Measurements from ENCODE around the gene SIGLEC7. TPM values are rescaled to one million over a fixed set of nuclear protein-coding genes. Genes with fewer than 3 reads are reported as not detected.
A peak's percentile ranks its signal among the peaks of the same experiment; 100 is the strongest.

The SIGLEC7 gene
- total RNA-seq, 1 experiment from 2014 or later = not detected

DNA sequence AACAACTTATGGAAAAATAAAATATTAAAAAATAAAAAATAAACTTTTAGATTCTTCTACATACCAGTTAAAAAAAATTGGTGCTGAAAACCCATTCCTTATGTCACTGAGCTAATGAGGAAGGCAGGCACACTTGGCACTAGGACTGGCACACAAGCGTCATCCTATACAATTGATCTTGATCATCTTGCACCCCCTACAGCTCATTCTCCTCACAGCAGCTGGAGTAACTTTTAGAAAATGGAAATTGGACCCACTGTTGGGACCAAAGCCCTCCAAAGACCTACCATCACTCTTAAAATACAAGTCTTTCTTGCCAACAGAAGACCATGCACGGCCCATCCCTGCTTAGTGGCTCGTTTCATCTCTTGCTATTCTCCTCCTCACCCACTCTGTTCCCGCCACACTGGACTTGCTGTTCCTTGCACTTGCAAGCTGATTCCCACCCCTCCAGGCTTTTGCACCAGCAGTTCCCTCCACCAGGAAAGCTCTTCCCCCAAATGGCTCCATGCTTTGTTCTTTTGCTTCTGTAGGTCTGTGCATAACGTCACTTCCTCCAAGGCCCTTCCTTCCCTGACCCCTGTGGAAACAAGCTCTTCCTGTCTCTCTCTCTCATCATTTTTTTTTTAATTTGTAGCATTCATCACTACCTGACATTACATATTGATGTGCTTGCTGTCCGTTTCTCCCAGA, 45.5 kb upstream of the SIGLEC7 start:
- H3K27ac ChIP-seq (ENCODE audit: low read length) = no peak overlapping the region
- H3K4me3 ChIP-seq (ENCODE audit: low read length) = no peak overlapping the region
- H3K9me3 ChIP-seq (ENCODE audit: low read length) = no peaks in the 10 kb centered on the region
- ChIA-PET POLR2A (ENCODE audit: unreplicated experiment) (no interaction called here), CTCF (interaction anchor here (0.5 to 6.0 kb wide), 7 partner anchors 18 to 181 kb away, joined by 3 to 79 read pairs (median 6); partner anchors contain the start of gene KLK10)
- H3K9ac ChIP-seq (ENCODE audit: low read length) = no peak overlapping the region
- H3K36me3 ChIP-seq (ENCODE audit: low read depth, low read length) = peaks cover 3% of the 10 kb centered on the region; the same call in 1 of the 2 replicates
- TF ChIP-seq EZH2phosphoT487 (IDR thresholded peaks at IDR 0.05; ENCODE audit: borderline replicate concordance, low read length) = no peak
- TF ChIP-seq CTCF (conservative IDR thresholded peaks at IDR 0.05; ENCODE audit: low read depth, low read length) = peak; percentile 65
- H3K27me3 ChIP-seq (ENCODE audit: low read length) = no peaks in the 10 kb centered on the region
- DNase-seq (peak; percentile 47), ATAC-seq (no peak)
- 0 out of 2 replicates have a peak, but pooled peaks cover 3% of the 10 kb centered on the region for H4K20me1 ChIP-seq (ENCODE audit: low read length)
- H3K4me2 ChIP-seq (ENCODE audit: low read length) = no peak overlapping the region
- intact Hi-C loops (cut with micrococcal nuclease) = loop anchor here (1.0 kb wide), 1 partner anchor 167 kb away; no protein-coding TSS in a partner anchor
- BruUV-seq (replicated peaks) = TSS peak; percentile 10
- H2AFZ ChIP-seq (ENCODE audit: low read length) = no peak overlapping the region
- H3K79me2 ChIP-seq (ENCODE audit: low read length) = peaks cover 13% of the 10 kb centered on the region; the same call in 1 of the 2 replicates
- no peaks in the 10 kb centered on the region for H3K9me2 ChIP-seq (replicated peaks; ENCODE audit: low read length)
- H3K4me1 ChIP-seq (ENCODE audit: insufficient read depth, low read length) = peaks cover 33% of the 10 kb centered on the region
- H3F3A ChIP-seq (ENCODE audit: low read length, unreplicated experiment) = peaks cover 4% of the 10 kb centered on the region

GRCh38 chr19:51097166-51097738, 44.8 kb upstream of the SIGLEC7 start:
- ATAC-seq = peak; percentile 40
- no TSS peak for BruUV-seq (replicated peaks)

More at GRCh38 chr19:51097166-51097738, 44.8 kb upstream of the SIGLEC7 start:
- Histone ChIP-seq H3K4me2 (ENCODE audit: low read length) (no peak overlapping the region), H3K27ac (ENCODE audit: low read length) (no peak overlapping the region), H3K36me3 (ENCODE audit: low read depth, low read length) (peaks cover 3% of the 10 kb centered on the region; the same call in 1 of the 2 replicates), H3F3A (ENCODE audit: low read length, unreplicated experiment) (peaks cover 4% of the 10 kb centered on the region), H4K20me1 (ENCODE audit: low read length) (0 out of 2 replicates have a peak, but pooled peaks cover 5% of the 10 kb centered on the region), H3K9ac (ENCODE audit: low read length) (no peak overlapping the region), H3K4me3 (ENCODE audit: low read length) (no peak overlapping the region), H2AFZ (ENCODE audit: low read length) (no peak overlapping the region), H3K27me3 (ENCODE audit: low read length) (no peaks in the 10 kb centered on the region), H3K9me2 (replicated peaks; ENCODE audit: low read length) (no peaks in the 10 kb centered on the region), H3K79me2 (ENCODE audit: low read length) (peaks cover 18% of the 10 kb centered on the region; the same call in 1 of the 2 replicates), H3K9me3 (ENCODE audit: low read length) (no peaks in the 10 kb centered on the region), H3K4me1 (ENCODE audit: insufficient read depth, low read length) (peaks cover 28% of the 10 kb centered on the region)
- CTCF ChIA-PET = interaction anchor here (0.6 to 6.0 kb wide), 4 partner anchors 55 to 175 kb away, joined by 3 to 79 read pairs (median 8); partner anchors contain the start of gene KLK10
- intact Hi-C loops (cut with micrococcal nuclease) = loop anchor here (1.0 kb wide), 1 partner anchor 168 kb away; no protein-coding TSS in a partner anchor
- peak; percentile 77 for DNase-seq
- POLR2A ChIA-PET (ENCODE audit: unreplicated experiment) = no interaction called here
- TF ChIP-seq EZH2phosphoT487 (IDR thresholded peaks at IDR 0.05; ENCODE audit: borderline replicate concordance, low read length) = no peak
- no peak for TF ChIP-seq EZH2 (IDR thresholded peaks at IDR 0.05; ENCODE audit: low read length, unreplicated experiment)
- peak; percentile 79 for TF ChIP-seq CTCF (conservative IDR thresholded peaks at IDR 0.05; ENCODE audit: low read depth, low read length)

Data from PC-3 (cell line).